ENCODE results near the gene RSPH6A. TPM values are rescaled to one million over a fixed set of nuclear protein-coding genes. Genes with fewer than 3 reads are reported as not detected.
"Not testable (repeated sequence)": the region's sequence is repeated elsewhere in the genome, so short reads cannot be mapped to it uniquely, and the experiment has no call there.

RSPH6A gene
- total and polyA plus RNA-seq, 3 donors from 2014 or later = 17.0 to 88.3 (median 20.9) TPM

- intact Hi-C loops (cut with DNase I; ENCODE audit: low total_unique reads) = no loop called here
- H3K4me3 ChIP-seq = no peak overlapping the region
- H3K9me3 ChIP-seq = no peaks in the 10 kb centered on the region
- 91 to 95% methylated on average over 6 to 7 of the region's 7 CpGs for WGBS, 2 donors
- peaks cover 15% of the 10 kb centered on the region for H3K4me1 ChIP-seq
- no peaks in the 10 kb centered on the region for H3K27me3 ChIP-seq
- TF ChIP-seq CTCF (IDR thresholded peaks at IDR 0.05) = no peak
- TF ChIP-seq POLR2A (IDR thresholded peaks at IDR 0.05) = no peak
- no peak overlapping the region for H3K27ac ChIP-seq
- DNase-seq = no peak
- no peaks in the 10 kb centered on the region for H3K36me3 ChIP-seq (ENCODE audit: low read depth, missing control alignments)
Measured at GRCh38 chr19:45801603-45802175, 13.4 kb downstream of the RSPH6A start.

- DNase-seq = no peak
- Histone ChIP-seq H3K9me3 (no peaks in the 10 kb centered on the region), H3K36me3 (ENCODE audit: low read depth, missing control alignments) (no peaks in the 10 kb centered on the region), H3K4me3 (no peak overlapping the region), H3K4me1 (peaks cover 15% of the 10 kb centered on the region), H3K27ac (no peak overlapping the region), H3K27me3 (no peaks in the 10 kb centered on the region)
- intact Hi-C loops (cut with DNase I; ENCODE audit: low total_unique reads) = no loop called here
- TF ChIP-seq POLR2A (IDR thresholded peaks at IDR 0.05) (no peak), CTCF (IDR thresholded peaks at IDR 0.05) (no peak)
- 80 to 81% methylated on average over 7 to 8 of the region's 8 CpGs for WGBS, 2 donors
Measured at GRCh38 chr19:45800070-45800553, 15.0 kb downstream of the RSPH6A start.

- H3K4me3 ChIP-seq; intact Hi-C loops (cut with DNase I; ENCODE audit: low total_unique reads); H3K27me3 ChIP-seq; H3K9me3 ChIP-seq; DNase-seq; H3K27ac ChIP-seq; H3K36me3 ChIP-seq (ENCODE audit: low read depth, missing control alignments): not testable (repeated sequence)
- peaks cover 15% of the 10 kb centered on the region for H3K4me1 ChIP-seq
- 66 to 79% methylated on average over 5 of the region's 5 CpGs for WGBS, 2 donors
Measured at GRCh38 chr19:45799541-45799940, 15.6 kb downstream of the RSPH6A start.

- Histone ChIP-seq H3K4me1 (peaks cover 15% of the 10 kb centered on the region), H3K27ac (no peak overlapping the region), H3K36me3 (ENCODE audit: low read depth, missing control alignments) (no peaks in the 10 kb centered on the region), H3K4me3 (no peak overlapping the region), H3K27me3 (no peaks in the 10 kb centered on the region), H3K9me3 (no peaks in the 10 kb centered on the region)
- peak; percentile 74 for DNase-seq
- intact Hi-C loops (cut with DNase I; ENCODE audit: low total_unique reads) = no loop called here
- WGBS, 2 donors = 20 to 25% methylated on average over 10 of the region's 10 CpGs
- TF ChIP-seq CTCF (IDR thresholded peaks at IDR 0.05) (peak; percentile 81 to 90 (median 88)), POLR2A (IDR thresholded peaks at IDR 0.05) (no peak)
Measured at GRCh38 chr19:45798995-45799517, 16.1 kb downstream of the RSPH6A start.

GRCh38 chr19:45794627-45795026 is 20.5 kb downstream of the RSPH6A start:
- no peak for DNase-seq
- Histone ChIP-seq H3K9me3 (no peaks in the 10 kb centered on the region), H3K27ac (no peak overlapping the region), H3K4me3 (no peak overlapping the region), H3K36me3 (ENCODE audit: low read depth, missing control alignments) (no peaks in the 10 kb centered on the region), H3K27me3 (no peaks in the 10 kb centered on the region), H3K4me1 (peaks cover 26% of the 10 kb centered on the region)
- TF ChIP-seq CTCF (IDR thresholded peaks at IDR 0.05) (no peak), POLR2A (IDR thresholded peaks at IDR 0.05) (no peak)
- intact Hi-C loops (cut with DNase I; ENCODE audit: low total_unique reads) = no loop called here
- WGBS, 2 donors = 80 to 88% methylated on average over 2 of the region's 2 CpGs
